GM18873 (cell line): Measurements from ENCODE around the gene AQP1.

Experiments used
- ATAC-seq: cut with Tn5 transposase; IDR thresholded peaks from one replicate; pipeline ENCODE4 v1.9.1; 2021; ENCODE audit warnings: mild to moderate bottlenecking, moderate library complexity, moderate number of reproducible peaks; ENCODE audit not compliant: unreplicated experiment, low FRiP score

AQP1 gene

GRCh38 chr7:30905078-30906012 is 6.3 kb upstream of the AQP1 start:
- ATAC-seq, result no peak

GRCh38 chr7:30906014-30906413 is 5.6 kb upstream of the AQP1 start:
- ATAC-seq, result no peak

- no peak for ATAC-seq
Measured at GRCh38 chr7:30906515-30907240, 5.0 kb upstream of the AQP1 start.

- no peak for ATAC-seq
Measured at GRCh38 chr7:30907527-30908267, 4.0 kb upstream of the AQP1 start.

GRCh38 chr7:30908681-30909080 is 3.0 kb upstream of the AQP1 start:
- no peak for ATAC-seq

- no peak for ATAC-seq
Measured at GRCh38 chr7:30909431-30909830, 2.2 kb upstream of the AQP1 start.

- ATAC-seq, result no peak
Measured at GRCh38 chr7:30910411-30911073, 1.1 kb upstream of the AQP1 start.

- ATAC-seq, result no peak
Measured at GRCh38 chr7:30911133-30911532, 520 bp upstream of the AQP1 start.

GRCh38 chr7:30912021-30912730 is 523 bp downstream of the AQP1 start:
- ATAC-seq, result no peak

- ATAC-seq, result no peak
Measured at GRCh38 chr7:30912731-30912985, 1.0 kb downstream of the AQP1 start.

- ATAC-seq, result no peak
Measured at GRCh38 chr7:30912986-30913811, 1.5 kb downstream of the AQP1 start.

- ATAC-seq, result no peak
Measured at GRCh38 chr7:30913821-30914515, 2.3 kb downstream of the AQP1 start.

- ATAC-seq, result no peak
Measured at GRCh38 chr7:30914596-30914995, 2.9 kb downstream of the AQP1 start.

GRCh38 chr7:30915005-30915601 is 3.5 kb downstream of the AQP1 start:
- no peak for ATAC-seq

GRCh38 chr7:30915751-30916150 is 4.1 kb downstream of the AQP1 start:
- ATAC-seq, result no peak

GRCh38 chr7:30916255-30916654 is 4.6 kb downstream of the AQP1 start:
- no peak for ATAC-seq

GRCh38 chr7:30916767-30917166 is 5.1 kb downstream of the AQP1 start:
- no peak for ATAC-seq

GRCh38 chr7:30917216-30917893 is 5.7 kb downstream of the AQP1 start:
- ATAC-seq, result no peak
